Ishikawa (cell line): Measurements from ENCODE around the gene CTSC.

Experiments
- CEBPB ChIP-seq: IDR thresholded peaks from 2 replicates; pipeline ENCODE4 v1.6.1; 2012
- CREB1 ChIP-seq: IDR thresholded peaks from 2 replicates; pipeline ENCODE4 v1.6.1; 2012; ENCODE audit warnings: low read depth
- EGR1 ChIP-seq: IDR thresholded peaks from 2 replicates; pipeline ENCODE4 v1.6.1; 2012
- EP300 ChIP-seq: IDR thresholded peaks from 2 replicates; pipeline ENCODE4 v1.6.1; 2012; ENCODE audit warnings: borderline replicate concordance
- FOXM1 ChIP-seq: IDR thresholded peaks from 2 replicates; pipeline ENCODE4 v1.6.1; 2012; ENCODE audit warnings: low read depth, borderline replicate concordance
- NFIC ChIP-seq: IDR thresholded peaks from 2 replicates; pipeline ENCODE4 v1.6.1; 2012
- RAD21 ChIP-seq: IDR thresholded peaks from 2 replicates; pipeline ENCODE4 v1.6.1; 2012; ENCODE audit warnings: low read depth
- TAF1 ChIP-seq: IDR thresholded peaks from 2 replicates; pipeline ENCODE4 v1.6.1; 2012; ENCODE audit warnings: low read depth, mild to moderate bottlenecking
- TCF12 ChIP-seq: IDR thresholded peaks from 2 replicates; pipeline ENCODE4 v1.6.1; 2012; ENCODE audit warnings: low read depth
- TEAD4 ChIP-seq: IDR thresholded peaks from 2 replicates; pipeline ENCODE4 v1.6.1; 2012
- YY1 ChIP-seq: IDR thresholded peaks from 2 replicates; pipeline ENCODE4 v1.6.1; 2012; ENCODE audit warnings: low read depth
- ZBTB7A ChIP-seq: IDR thresholded peaks from 2 replicates; pipeline ENCODE4 v1.6.1; 2012; ENCODE audit warnings: low read depth
- TF ChIP-seq, protein P1 (sequence below): IDR thresholded peaks from 2 replicates; pipeline ENCODE4 v1.6.1; 2012
- TF ChIP-seq, protein P2 (sequence below): IDR thresholded peaks from 2 replicates; pipeline ENCODE4 v1.6.1; 2012; ENCODE audit warnings: low read depth, mild to moderate bottlenecking
- TF ChIP-seq, protein P3 (sequence below): IDR thresholded peaks from 2 replicates; pipeline ENCODE4 v1.6.1; 2012

The CTSC gene

DNA sequence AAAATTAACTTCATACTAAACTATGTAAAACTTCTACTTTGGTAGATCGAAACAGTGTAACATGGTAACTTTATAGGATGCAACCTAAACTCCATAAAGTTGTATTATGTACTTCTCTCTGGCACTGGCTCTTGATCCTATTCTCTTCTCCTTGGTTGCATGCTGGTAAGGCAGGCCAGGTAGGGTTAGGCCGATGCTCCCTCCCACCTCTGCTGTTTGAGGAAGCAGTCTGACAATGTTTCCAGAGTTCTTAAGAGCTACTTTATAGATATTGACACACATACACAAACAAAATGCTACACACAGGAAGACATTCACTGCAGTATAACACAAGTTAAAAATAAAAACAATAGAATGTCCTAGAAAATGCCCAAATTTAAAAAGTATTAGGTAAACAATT is 22.5 kb downstream of the CTSC start:
- TF ChIP-seq EGR1: no peak
- no peak for TF ChIP-seq CREB1
- TF ChIP-seq NFIC: no peak
- no peak for TF ChIP-seq TAF1
- TF ChIP-seq TEAD4: no peak

DNA sequence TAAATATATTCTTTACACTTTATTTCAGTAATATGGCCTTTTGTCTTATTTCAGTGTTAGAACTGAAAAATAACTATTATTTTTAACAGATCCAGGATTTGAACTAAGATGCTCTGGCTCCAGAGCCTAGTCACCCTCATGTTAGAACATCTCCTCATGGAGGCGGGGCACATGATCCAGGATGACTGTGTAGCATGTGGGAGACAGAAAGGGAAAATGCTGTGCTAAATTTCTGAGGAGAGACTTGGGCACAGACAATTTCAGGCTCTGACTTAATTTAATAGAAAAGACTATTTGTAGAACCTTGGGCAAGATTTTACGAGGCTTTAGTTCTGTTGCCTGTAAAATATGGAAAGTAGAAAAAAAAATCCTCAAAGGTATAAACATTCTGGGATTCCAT is 24.1 kb downstream of the CTSC start:
- TF ChIP-seq NFIC: no peak
- TF ChIP-seq FOXM1: no peak
- TF ChIP-seq TEAD4: no peak
- TF ChIP-seq CEBPB: no peak
- no peak for TF ChIP-seq TAF1
- TF ChIP-seq CREB1: no peak
- TF ChIP-seq, protein P1, sequence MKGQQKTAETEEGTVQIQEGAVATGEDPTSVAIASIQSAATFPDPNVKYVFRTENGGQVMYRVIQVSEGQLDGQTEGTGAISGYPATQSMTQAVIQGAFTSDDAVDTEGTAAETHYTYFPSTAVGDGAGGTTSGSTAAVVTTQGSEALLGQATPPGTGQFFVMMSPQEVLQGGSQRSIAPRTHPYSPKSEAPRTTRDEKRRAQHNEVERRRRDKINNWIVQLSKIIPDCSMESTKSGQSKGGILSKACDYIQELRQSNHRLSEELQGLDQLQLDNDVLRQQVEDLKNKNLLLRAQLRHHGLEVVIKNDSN: no peak
- no peak for TF ChIP-seq RAD21

DNA sequence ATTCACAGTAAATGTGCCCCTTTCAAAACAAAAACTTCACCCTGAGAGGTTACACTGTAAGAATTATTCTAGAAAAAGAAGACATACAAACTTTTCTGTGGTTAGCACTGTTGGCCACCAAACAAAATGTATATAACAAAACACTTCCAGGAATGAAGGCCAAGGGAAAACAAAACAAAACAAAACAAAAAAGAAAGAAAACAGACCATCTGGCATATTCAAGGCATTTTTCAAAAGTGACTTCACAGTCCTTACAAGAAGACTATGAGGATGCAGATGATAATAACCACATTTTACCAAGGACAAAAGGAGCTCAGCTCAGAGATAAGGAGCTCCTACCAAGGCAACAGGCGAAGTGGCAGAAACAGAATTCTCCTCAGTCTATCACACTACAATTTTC is 24.9 kb downstream of the CTSC start:
- TF ChIP-seq CEBPB (no peak), TAF1 (no peak), NFIC (no peak), ZBTB7A (no peak), EGR1 (no peak), TCF12 (no peak), TEAD4 (no peak)
- TF ChIP-seq, protein P1: no peak
- TF ChIP-seq, protein P2, sequence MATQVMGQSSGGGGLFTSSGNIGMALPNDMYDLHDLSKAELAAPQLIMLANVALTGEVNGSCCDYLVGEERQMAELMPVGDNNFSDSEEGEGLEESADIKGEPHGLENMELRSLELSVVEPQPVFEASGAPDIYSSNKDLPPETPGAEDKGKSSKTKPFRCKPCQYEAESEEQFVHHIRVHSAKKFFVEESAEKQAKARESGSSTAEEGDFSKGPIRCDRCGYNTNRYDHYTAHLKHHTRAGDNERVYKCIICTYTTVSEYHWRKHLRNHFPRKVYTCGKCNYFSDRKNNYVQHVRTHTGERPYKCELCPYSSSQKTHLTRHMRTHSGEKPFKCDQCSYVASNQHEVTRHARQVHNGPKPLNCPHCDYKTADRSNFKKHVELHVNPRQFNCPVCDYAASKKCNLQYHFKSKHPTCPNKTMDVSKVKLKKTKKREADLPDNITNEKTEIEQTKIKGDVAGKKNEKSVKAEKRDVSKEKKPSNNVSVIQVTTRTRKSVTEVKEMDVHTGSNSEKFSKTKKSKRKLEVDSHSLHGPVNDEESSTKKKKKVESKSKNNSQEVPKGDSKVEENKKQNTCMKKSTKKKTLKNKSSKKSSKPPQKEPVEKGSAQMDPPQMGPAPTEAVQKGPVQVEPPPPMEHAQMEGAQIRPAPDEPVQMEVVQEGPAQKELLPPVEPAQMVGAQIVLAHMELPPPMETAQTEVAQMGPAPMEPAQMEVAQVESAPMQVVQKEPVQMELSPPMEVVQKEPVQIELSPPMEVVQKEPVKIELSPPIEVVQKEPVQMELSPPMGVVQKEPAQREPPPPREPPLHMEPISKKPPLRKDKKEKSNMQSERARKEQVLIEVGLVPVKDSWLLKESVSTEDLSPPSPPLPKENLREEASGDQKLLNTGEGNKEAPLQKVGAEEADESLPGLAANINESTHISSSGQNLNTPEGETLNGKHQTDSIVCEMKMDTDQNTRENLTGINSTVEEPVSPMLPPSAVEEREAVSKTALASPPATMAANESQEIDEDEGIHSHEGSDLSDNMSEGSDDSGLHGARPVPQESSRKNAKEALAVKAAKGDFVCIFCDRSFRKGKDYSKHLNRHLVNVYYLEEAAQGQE: no peak

DNA sequence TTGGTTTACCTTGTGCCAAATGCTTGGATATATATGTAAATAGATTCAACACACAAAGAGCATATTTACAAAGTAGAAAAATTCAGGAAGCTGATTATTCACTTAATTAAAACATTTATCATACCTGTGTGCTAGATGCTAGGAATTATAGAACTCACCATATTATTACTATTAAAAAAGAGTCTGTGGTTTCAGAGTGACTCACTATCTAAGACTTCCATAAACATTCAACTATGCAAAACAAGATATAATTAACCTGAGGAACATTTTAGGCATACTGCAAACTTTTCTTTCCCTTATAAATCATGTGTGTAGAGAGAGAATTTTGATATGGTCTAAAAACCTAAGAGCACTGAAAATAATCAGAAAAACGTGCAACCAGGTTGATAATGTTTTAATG is 27.3 kb downstream of the CTSC start:
- no peak for TF ChIP-seq FOXM1
- TF ChIP-seq EP300: no peak
- no peak for TF ChIP-seq ZBTB7A
- TF ChIP-seq RAD21: no peak
- no peak for TF ChIP-seq CEBPB
- TF ChIP-seq TAF1: no peak
- TF ChIP-seq TCF12: no peak
- no peak for TF ChIP-seq EGR1
- no peak for TF ChIP-seq NFIC
- TF ChIP-seq, protein P3, sequence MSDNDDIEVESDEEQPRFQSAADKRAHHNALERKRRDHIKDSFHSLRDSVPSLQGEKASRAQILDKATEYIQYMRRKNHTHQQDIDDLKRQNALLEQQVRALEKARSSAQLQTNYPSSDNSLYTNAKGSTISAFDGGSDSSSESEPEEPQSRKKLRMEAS: no peak
- no peak for TF ChIP-seq YY1
- no peak for TF ChIP-seq CREB1
- TF ChIP-seq, protein P1: no peak
- no peak for TF ChIP-seq TEAD4
- TF ChIP-seq, protein P2: no peak

DNA sequence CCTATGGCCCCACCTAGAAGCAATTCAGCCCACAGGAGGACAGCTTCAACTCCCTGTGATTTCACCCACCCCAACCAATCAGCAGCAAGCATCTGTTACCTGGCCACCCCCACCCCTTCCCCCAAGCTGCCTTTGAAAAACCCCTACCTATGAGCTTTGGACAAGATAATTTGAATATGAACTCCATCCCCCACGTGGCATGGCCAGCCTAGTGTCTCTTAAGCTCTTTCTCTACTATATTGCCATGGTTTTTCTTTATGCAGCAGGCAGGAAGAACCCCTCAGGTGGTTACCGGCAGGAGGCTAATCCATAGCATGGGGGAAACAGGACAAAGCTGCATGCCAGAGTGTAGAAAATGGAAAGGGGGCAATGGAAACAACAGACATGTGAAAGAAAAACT is 29.0 kb downstream of the CTSC start:
- TF ChIP-seq CREB1 (no peak), CEBPB (no peak), ZBTB7A (no peak), EGR1 (no peak), TCF12 (no peak), EP300 (no peak), RAD21 (no peak), TEAD4 (no peak), YY1 (no peak), FOXM1 (no peak), TAF1 (no peak)
- TF ChIP-seq, protein P3: no peak
- TF ChIP-seq, protein P1: no peak
- TF ChIP-seq, protein P2: no peak
